Heart right ventricle (tissue), 16 donors: ENCODE measurements around the gene PTPRJ. TPM values are rescaled to one million over a fixed set of nuclear protein-coding genes. Genes with fewer than 3 reads are reported as not detected.

Experiments
- ATAC-seq, 8 donors: fragments of 200-7000 bp; cut with Tn5 transposase; one replicate each; pipeline ENCODE4 v1.9.1; 2020; ENCODE audit warnings: mild to moderate bottlenecking in 8 of 8, moderate library complexity in 8 of 8, moderate number of reproducible peaks in 1 of 8
- DNase-seq, 2 donors: peaks; one replicate each; pipeline ENCODE4 v3.0.0-alpha.2; 2020
- H3K27ac ChIP-seq, 10 donors: fragments of 200-600 bp; sonication (generic) in 2 of 10; one replicate each; pipeline versions ENCODE4 v1.5.0 to v1.8.0; 2020 to 2022; ENCODE audit warnings: mild to moderate bottlenecking in 3 of 10
- H3K27me3 ChIP-seq, 7 donors: fragments of 200-600 bp; one replicate each; pipeline ENCODE4 v1.8.0; 2021 to 2022; ENCODE audit warnings: mild to moderate bottlenecking in 2 of 7
- H3K36me3 ChIP-seq, 9 donors: fragments of 200-600 bp; sonication (generic) in 1 of 9; one replicate each; pipeline versions ENCODE4 v1.5.0 to v1.8.0; 2020 to 2022; ENCODE audit warnings: mild to moderate bottlenecking in 2 of 9
- H3K4me1 ChIP-seq, 9 donors: fragments of 200-600 bp; sonication (generic) in 1 of 9; one replicate each; pipeline versions ENCODE4 v1.5.0 to v1.8.0; 2020 to 2022; ENCODE audit warnings: mild to moderate bottlenecking in 4 of 9
- H3K4me3 ChIP-seq, 10 donors: fragments of 200-600 bp; sonication (generic) in 2 of 10; one replicate each; pipeline versions ENCODE4 v1.5.0 to v1.8.0; 2020 to 2022; ENCODE audit warnings: mild to moderate bottlenecking in 7 of 10, moderate library complexity in 2 of 10
- H3K9me3 ChIP-seq, 11 donors: fragments of 200-600 bp in 10 of 11; sonication (generic) in 2 of 11; one replicate each; pipeline versions ENCODE4 v1.5.0 to v1.8.0; 2013 to 2022; ENCODE audit warnings: mild to moderate bottlenecking in 2 of 11, control low read depth in 1 of 11, moderate library complexity in 1 of 11
- CTCF ChIP-seq, 9 donors: fragments of 200-600 bp; sonication (generic) in 2 of 9; IDR thresholded peaks; one replicate each; pipeline versions ENCODE4 v1.5.0 to v1.8.0; 2021 to 2022; ENCODE audit warnings: antibody characterized with exemption in 9 of 9, mild to moderate bottlenecking in 5 of 9, moderate library complexity in 1 of 9
- WGBS, 2 donors: extraction: QIAGEN DNeasy Blood & Tissue Kit; methylation state at CpG; one replicate each; pipeline ENCODE4 v1.1.7; 2013; ENCODE audit warnings: inconsistent platforms in 1 of 2; 5-methylcytosine and 5-hydroxymethylcytosine counted together
- intact Hi-C, 10 donors: fragments of 100-400 bp; cut with DNase I; formaldehyde crosslinking; loops; one replicate each; pipeline versions ENCODE4 v1.11.1 to v1.14.2; 2022
- polyA plus RNA-seq, 2 donors: library from polyadenylated mRNA; stranded (reverse); fragments of 200-250 nt; gene quantifications; one replicate each; pipeline ENCODE4 v1.2.3, GENCODE V29; 2013
- total RNA-seq, 10 donors: library from RNA; stranded (reverse); fragmentation: NEBNext Ultra II Directional in 3 of 10; extraction: Animal tissue kit (Norgen Biotek cat#: 25700) in 3 of 10; gene quantifications; one replicate each; pipeline versions ENCODE4 v1.2.1 to v1.2.4, GENCODE V29; 2021 to 2023
- donor health status: Arrhythmogenic right ventricular cardiomyopathy.
- donor health status: ischemic (EF 13 %, LVEDD 7.1; RV severe dilation, severe dysfunction).
- donor health status: healthy with polysubstance abuse.
- donor health status: DM: no; HTN: yes; CAD: no.
- donor health status: DM: no; HTN: no; CAD: no.
- donor health status: ischemic (EF 25% LVEDD 6.9; RV normal size, moderate dysfunction).
- donor health status: ischemic (EF 25% LVEDD 5.7; RV mildly dilated, moderate dysfunction).
- donor health status: healthy.
- donor health status: DM: yes; HTN: yes; CAD: no.
- donor health status: Ischemic cardiomyopathy.
- donor health status: ischemic (EF 35%, LVEDD 5.7; RV mildly dilated, moderate dysfunction).
- donor health status: nonischemic (EF 11% LVEDD 7.7; RV severe dilation, severe dysfunction).
- donor health status: DM: yes; HTN: yes; CAD: no.
- donor health status: PGD.
- donor health status: ischemic (EF 29% LVEDD 5.4; RV normal size, mild dysfunction).
- donor health status: nonischemic (EF 23%, LVEDD 6.1; RV moderate dilation, normal function).

The PTPRJ gene
- total and polyA plus RNA-seq, 12 donors = 0.78 to 22.9 (median 6.7) TPM

GRCh38 chr11:48043111-48043990 is 63.0 kb downstream of the PTPRJ start:
- TF ChIP-seq CTCF (IDR thresholded peaks at IDR 0.05) = no peak
- Histone ChIP-seq H3K9me3 (no peaks in the 10 kb centered on the region), H3K27me3 (no peaks in the 10 kb centered on the region), H3K27ac (peak overlapping the region in 1 of 10 donors; percentile 73), H3K4me3 (no peak overlapping the region), H3K4me1 (peaks cover 0 to 64% (median 0%) of the 10 kb centered on the region in 9 donors), H3K36me3 (no peaks in the 10 kb centered on the region)
- intact Hi-C loops = no loop called here
- WGBS, 2 donors = 76 to 91% methylated on average over 8 of the region's 8 CpGs
- DNase-seq = no peak
- ATAC-seq = peak in 1 of 8 donors; percentile 44

DNA sequence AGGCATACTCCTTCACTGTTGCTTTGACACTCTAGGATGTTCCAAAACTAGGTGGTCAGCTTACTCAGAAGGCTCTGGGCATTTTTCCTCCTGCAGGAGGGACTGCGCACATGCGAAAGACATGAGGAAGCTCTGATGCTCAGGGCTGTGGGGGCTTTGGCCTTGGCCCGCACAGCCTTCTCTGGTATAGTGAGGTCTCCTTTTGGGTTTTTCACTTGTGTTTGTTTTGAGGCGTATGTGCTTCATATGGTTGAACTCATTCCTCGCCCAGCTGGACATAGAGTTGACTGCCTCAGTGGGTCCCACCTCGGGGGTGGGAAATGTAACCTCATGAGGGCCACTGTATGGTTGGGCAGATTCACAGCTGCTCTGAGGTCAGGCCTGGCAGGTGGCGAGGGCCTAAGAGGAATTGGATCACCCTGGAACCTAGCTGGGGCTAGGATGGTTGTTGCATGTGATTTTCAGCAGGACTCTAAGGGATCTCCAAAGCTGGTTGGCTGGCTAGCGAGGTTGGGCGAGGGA is 63.7 kb downstream of the PTPRJ start:
- Histone ChIP-seq H3K36me3 (no peaks in the 10 kb centered on the region), H3K4me3 (no peak overlapping the region), H3K9me3 (no peaks in the 10 kb centered on the region), H3K4me1 (peaks cover 0 to 69% (median 0%) of the 10 kb centered on the region in 9 donors), H3K27me3 (no peaks in the 10 kb centered on the region), H3K27ac (peak overlapping the region in 1 of 10 donors; percentile 73)
- DNase-seq = no peak
- intact Hi-C loops = no loop called here
- 96 to 98% methylated on average over 9 of the region's 9 CpGs for WGBS, 2 donors
- peak in 1 of 8 donors; percentile 13 for ATAC-seq
- TF ChIP-seq CTCF (IDR thresholded peaks at IDR 0.05) = no peak

DNA sequence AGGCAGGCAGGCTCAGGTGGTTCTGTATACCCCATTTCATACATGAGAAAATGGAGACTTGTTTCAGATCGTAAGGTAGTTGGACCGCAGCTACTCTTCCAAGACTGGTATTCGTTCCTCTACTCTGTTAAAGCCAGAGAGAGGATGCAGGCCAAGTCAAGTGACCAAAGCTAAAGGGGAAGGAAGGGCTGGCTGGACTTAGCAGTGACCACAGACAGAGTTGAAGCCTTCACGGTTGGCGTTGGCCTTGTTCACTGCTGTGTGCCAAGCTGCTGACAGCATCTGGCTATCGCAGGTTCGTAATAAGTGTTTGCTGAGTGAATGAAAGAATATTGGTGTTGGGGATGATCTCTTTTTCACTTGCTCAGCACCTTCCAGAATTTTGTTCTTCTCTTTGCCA is 64.2 kb downstream of the PTPRJ start:
- ATAC-seq = peak; percentile 57 to 82 (median 65)
- intact Hi-C loops = no loop called here
- H3K9me3 ChIP-seq = no peaks in the 10 kb centered on the region
- H3K36me3 ChIP-seq = no peaks in the 10 kb centered on the region
- peaks cover 0 to 73% (median 0%) of the 10 kb centered on the region in 9 donors for H3K4me1 ChIP-seq
- TF ChIP-seq CTCF (IDR thresholded peaks at IDR 0.05) = no peak
- H3K27me3 ChIP-seq = no peaks in the 10 kb centered on the region
- DNase-seq = peak in 1 of 2 donors; percentile 24
- peak overlapping the region in 1 of 10 donors; percentile 73 for H3K27ac ChIP-seq
- WGBS, 2 donors = 83 to 84% methylated on average over 7 of the region's 7 CpGs
- H3K4me3 ChIP-seq = peak overlapping the region in 1 of 10 donors; percentile 14

GRCh38 chr11:48045536-48045935 is 65.2 kb downstream of the PTPRJ start:
- Histone ChIP-seq H3K4me3 (no peak overlapping the region), H3K9me3 (no peaks in the 10 kb centered on the region), H3K27ac (peak overlapping the region in 1 of 10 donors; percentile 73), H3K27me3 (no peaks in the 10 kb centered on the region), H3K4me1 (peaks cover 0 to 83% (median 0%) of the 10 kb centered on the region in 9 donors), H3K36me3 (no peaks in the 10 kb centered on the region)
- DNase-seq = no peak
- WGBS, 2 donors = 89 to 92% methylated on average over 5 of the region's 5 CpGs
- intact Hi-C loops = no loop called here
- no peak for ATAC-seq
- no peak for TF ChIP-seq CTCF (IDR thresholded peaks at IDR 0.05)
